ENCODE measurements around the gene RNF214.
"Not testable (repeated sequence)": the region's sequence is repeated elsewhere in the genome, so short reads cannot be mapped to it uniquely, and the experiment has no call there.

Gene RNF214

DNA sequence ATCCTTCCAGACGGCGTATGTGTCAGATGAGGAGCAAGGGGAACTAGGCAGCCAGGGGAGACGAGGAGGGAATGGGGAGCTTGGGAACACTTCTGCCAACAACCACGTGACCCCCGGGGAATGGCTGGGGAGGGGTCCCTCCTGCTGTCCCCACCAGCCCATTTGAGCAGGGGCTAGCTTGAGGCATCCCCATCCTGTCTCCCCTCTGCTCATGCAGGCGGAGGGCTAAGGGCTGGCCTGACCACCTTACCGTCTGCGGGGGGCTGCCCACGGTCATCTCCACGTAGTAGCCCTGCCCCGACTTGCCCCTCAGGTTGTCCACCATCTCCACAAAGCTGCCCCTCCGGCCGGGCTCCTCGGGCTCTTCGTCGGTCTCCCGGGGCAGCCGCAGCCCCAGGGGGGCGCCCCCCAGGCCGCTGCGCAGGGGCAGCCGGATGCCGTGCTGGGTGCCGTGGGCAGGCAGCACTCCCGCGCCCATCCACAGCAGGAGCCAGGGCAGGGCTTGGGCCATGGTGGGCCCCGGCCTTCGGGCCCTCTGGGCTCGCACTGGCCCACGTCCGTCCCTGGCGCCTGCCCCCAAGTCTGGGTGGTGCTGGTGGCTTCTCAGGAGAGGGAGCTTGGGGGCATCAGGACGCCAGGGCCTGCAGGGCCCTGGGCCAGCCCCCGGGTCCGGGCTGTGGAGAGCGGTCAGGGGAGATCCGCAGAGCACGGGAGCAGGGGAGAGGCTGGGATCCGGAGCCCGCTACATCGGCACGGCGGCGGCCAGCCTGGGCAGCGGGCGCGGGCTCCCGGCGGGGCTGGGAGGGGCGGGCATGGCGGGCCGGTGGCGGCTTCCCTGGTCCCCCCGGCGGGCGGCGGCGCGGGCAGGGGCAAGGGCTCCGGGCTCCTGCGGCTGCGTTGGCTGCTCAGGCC is 83.1 kb downstream of the RNF214 start:
- DNase-seq (ENCODE audit: low spot score): no peak

DNA sequence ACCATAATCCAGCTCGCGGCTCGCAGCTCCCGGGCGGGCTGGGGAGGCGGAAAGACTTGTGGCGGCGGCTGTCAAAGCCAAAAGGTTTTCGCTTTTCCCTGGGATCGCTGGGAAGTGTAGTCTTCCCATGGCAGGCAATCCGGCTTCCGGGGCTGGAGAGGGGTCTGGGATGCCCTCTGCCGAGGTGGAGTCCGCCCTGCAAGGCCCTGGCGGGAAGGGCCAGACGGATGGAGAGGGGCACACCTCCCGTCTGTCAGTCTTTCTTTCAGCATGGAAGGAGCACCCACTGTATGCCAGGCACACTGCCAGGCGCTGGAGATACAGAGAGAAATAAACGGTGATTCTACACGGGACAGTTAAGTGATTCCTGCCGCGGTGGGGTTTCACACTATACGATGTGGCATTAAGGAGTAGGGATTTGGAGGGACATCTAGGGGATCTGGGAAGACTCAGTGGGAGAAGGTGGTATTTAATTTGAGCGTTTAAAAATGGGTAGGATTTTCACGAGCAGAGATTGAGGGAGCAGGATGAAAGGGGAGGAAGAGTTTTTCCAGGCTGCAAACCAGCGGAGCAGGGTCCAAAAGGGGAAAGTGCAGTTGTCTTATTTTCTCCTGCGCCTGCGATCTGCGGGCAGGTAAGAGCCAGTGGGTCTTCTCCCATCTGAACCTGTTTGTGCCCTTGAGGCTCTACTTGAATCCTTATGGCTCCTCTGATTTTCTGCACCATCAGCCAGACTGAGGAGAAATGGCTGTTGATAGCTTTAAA is 83.9 kb downstream of the RNF214 start, which contains the start of gene BACE1:
Gene BACE1 (minus strand): TSS at position 60 of the 765 bp plus-strand sequence. CDS start 461 bp downstream, outside the sequence.
- DNase-seq (ENCODE audit: low spot score): peak; percentile 95

DNA sequence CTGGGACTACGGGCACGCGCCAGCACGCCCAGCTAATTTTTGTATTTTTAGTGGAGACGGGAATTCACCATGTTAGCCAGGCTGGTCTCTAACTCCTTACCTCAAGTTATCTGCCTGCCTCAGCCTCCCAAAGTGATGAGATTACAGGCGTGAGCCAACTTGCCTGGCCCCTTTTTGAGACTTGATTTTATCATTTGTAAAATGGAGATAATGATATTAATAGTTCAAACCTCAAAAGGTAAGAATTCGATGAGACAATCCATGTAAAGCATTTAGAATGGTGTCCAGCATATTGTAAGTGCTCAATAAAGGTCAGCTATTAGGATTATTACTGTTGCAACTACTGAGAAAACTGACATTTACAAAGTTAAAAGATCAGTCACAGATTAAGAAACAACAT is 86.3 kb downstream of the RNF214 start:
- no peak for DNase-seq (ENCODE audit: low spot score)

DNA sequence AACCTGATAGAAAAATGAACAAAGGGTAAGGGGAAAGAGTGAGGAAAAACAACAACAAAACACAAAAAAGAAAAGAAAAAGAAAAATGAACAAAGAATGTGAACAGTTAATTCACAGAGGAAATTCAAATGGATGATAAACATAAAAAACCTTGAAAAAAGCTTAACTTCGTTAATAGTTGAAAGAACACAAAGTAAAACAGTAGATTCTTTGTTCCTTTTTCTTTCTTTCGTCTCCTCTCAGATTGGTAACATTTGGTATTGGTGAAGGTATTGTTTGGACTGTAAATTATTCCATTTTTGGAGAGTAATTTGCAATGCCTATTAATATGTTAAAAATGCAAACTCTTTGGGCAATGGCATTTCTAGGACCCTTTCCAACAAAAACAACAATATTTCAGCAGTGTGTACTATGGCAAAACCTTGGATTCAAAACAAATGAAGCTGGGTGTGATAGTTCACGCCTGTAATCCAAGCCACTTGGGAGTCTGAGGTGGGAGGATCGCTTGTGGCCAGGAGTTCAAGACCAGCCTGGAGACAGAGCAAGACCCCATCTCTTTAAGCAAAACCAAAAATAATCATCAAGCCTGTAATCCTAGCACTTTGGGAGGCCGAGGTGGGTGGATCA is 86.9 kb downstream of the RNF214 start:
- no peak for DNase-seq (ENCODE audit: low spot score)

DNA sequence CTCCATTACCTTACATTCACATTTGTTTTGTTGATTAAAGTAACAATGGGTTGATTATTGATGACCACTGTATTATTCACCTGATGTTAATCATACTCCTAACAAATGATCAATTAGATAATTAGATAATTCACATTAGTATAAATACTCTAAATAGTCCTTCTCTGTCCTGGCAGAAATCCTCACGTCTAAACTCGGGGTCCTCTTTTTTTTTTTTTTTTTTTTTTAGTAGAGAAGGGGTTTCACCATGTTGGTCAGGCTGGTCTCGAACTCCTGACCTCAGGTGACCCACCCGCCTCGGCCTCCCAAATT is 94.7 kb downstream of the RNF214 start:
- DNase-seq (ENCODE audit: low spot score): not testable (repeated sequence)

DNA sequence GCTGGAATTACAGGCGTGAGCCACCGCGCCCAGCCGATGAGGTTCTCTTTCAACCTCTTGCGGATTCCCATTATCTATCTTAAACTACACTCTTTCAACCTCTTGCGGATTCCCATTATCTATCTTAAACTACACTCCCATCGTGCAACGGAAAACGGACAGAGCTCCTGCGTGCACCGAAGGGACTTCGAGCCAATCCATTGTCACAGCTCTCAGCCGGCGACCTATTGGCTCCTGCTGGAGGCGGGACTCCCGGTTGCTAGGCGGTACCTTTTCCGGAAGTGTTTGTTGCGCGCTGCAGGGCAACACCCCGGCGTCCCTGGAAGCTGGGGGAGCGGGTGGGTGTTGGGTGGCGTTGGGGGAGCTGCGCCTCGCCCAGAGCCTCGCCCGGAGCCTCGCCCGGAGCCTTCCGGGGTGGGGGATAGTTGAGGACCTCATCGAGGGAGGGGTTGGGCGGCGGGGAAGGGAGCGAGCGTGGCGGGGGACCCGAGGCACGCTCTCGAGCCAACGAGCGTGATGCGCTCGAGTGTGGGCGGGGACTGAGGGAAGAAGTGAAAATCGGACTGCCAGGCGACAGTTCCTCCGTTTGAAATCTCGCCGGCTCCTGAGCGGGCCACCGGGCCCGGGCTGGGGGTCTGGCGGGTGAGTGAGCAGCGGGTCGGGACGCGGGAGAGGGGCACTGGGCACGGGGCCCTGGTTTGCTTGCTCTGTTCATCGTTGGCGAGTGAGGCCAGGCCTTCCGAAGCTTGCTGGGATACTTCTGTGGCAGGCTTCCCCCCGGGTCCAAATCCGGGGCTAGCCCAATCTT is 95.3 kb downstream of the RNF214 start, which contains the start of gene CEP164:
Gene CEP164 (plus strand): TSS at position 288 of the 808 bp plus-strand sequence. CDS start 10,733 bp downstream, outside the sequence.
- peak; percentile 98 for DNase-seq (ENCODE audit: low spot score)

DNA sequence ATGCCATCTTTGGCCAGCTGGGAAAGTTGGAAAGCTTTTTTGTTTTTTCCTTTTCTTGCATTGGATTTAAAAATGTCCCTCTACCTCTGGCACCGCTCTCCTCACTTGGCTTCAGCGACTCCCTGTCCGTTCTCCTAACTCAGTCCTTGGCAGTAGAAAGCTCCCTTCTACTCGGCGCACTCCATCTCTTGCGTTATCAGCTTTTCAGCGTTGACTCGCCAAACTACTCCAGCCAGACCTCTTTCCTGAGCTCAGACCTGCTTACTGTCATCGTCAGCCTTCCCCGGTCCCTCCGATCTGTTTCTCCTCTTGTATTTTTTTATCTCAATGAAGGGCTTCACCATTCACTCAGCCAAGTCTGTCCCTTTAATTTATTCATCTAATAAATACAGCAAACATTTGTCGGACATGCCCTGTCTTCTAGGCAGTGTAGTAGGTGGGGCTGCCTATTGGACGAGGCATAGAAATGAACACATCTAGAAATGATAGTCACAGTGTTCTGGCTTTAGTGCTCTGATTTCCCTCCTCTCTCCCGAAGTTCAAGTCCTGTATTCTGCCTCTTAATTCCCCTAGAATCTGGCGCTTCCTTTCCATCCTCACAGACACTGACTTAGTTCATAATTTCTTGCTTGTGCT is 96.0 kb downstream of the RNF214 start:
- peak; percentile 49 for DNase-seq (ENCODE audit: low spot score)

DNA sequence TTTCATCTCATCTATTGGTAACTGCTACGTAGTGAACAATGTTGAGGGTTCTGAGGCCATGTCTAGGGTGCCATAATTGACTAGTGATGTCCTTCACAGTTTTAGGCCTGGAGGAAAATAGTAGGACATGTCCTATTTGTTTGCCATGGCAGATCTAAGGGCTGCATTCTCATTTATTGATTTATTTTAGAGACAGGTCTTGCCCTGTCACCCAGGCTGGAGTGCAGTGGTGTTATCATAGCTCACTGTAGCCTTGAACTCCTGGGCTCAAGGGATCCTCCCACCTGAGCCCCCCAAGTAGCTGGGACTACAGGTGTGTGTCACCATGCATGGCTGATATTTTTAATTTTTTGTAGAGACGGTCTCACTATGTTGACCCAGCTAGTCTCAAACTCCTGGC is 100.4 kb downstream of the RNF214 start:
- DNase-seq (ENCODE audit: low spot score): no peak

DNA sequence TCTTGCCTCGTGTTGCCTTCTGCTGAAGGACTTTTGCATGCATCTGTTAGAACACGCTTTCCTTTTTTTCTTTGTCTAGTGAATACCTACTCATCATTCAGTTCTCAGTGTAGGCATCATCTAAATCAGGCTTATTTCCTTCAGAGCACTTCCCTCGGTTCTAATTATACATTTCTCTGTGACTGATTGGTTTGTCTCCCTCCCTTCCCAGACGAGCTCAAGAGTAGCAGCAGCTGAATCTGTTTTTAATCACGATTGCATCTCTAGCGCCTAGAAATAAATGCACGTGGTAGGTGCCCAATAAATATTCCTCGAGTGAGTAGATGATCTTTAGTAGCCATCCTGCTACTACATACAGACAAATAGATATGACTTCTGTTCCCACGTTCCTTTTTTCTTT is 101.4 kb downstream of the RNF214 start:
- peak; percentile 53 for DNase-seq (ENCODE audit: low spot score)

DNA sequence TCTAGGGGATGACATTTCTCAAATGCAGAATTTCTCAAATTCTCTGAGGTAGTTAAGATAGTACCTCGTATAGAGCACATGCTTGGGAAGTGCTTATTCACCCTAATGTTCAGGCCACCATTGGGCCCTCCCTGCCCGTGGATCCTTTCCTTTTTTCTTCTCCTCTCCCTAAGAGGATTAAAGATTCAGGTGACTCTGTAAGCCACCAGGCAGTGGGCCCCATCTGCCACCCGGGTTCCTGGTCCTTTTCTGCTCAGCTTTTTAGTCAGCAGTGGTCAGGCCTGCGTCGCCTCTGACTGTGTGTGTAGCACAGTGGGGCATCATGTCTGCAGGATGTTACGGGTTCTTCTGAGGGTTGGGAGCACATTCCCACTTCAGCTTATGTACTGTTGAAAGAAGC is 102.4 kb downstream of the RNF214 start:
- no peak for DNase-seq (ENCODE audit: low spot score)

DNA sequence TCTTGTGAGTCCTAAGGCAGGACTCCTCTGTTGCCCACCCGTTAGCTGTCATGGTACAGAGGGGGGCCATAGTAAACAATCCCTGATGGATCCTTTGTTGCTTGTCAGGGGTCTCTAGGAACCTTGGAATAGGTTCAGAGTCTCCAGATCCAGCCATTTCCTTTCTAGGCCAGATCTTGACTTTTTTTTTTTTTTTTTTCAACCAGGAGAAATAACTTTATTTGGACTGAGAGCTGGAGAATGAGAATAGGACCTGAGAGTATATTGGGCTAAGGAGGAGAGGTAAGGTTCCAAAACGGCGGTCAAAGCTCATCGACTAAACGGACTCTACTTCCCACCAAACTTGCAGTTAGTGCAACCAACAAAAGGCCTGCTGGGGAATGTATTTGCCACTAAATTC is 102.9 kb downstream of the RNF214 start:
- DNase-seq (ENCODE audit: low spot score): no peak

Measured in Ammon's horn (tissue), 1 donor.